Naive thymus-derived CD4-positive, alpha-beta T cell (primary cell): ENCODE measurements around the gene GHDC. TPM values are rescaled to one million over a fixed set of nuclear protein-coding genes. Genes with fewer than 3 reads are reported as not detected.
"Not testable (repeated sequence)": the region's sequence is repeated elsewhere in the genome, so short reads cannot be mapped to it uniquely, and the experiment has no call there.

Experiments
- ATAC-seq: fragments of 150-1000 bp; cut with Tn5 transposase; 2 replicates; pipeline ENCODE4 v1.10.0; 2021; ENCODE audit warnings: mild to moderate bottlenecking, moderate library complexity
- CTCF ChIA-PET: fragments of 350-600 bp; sonication (Branson Sonifier 250); formaldehyde crosslinking; loops from one replicate; lab custom pipeline; 2021; ENCODE audit warnings: antibody characterized with exemption; lab: Charles Lee
- POLR2A ChIA-PET: fragments of 350-600 bp; sonication (Branson Sonifier 250); formaldehyde crosslinking; loops from one replicate; lab custom pipeline; 2021; ENCODE audit warnings: antibody characterized with exemption, inconsistent platforms; lab: Charles Lee
- DNase-seq, 9 donors: peaks; one replicate each; pipeline versions ENCODE4 v3.0.0 to v3.0.0-alpha.2; 2020 to 2022; ENCODE audit warnings: mixed read lengths in 1 of 9
- H3K27ac ChIP-seq: one replicate; pipeline ENCODE4 v1.7.0; 2013; ENCODE audit warnings: mild to moderate bottlenecking, low read depth, low read length, moderate library complexity
- H3K27me3 ChIP-seq, 2 donors: one replicate each; pipeline ENCODE4 v1.7.0; 2013; ENCODE audit warnings: low read length in 2 of 2, mild to moderate bottlenecking in 2 of 2, moderate library complexity in 2 of 2; ENCODE audit not compliant: control insufficient read depth in 2 of 2, insufficient read depth in 2 of 2
- H3K36me3 ChIP-seq, 3 experiments: 1 replicate in 2 of 3; 2 replicates in 1 of 3; pipeline ENCODE4 v1.7.0; 2013; ENCODE audit warnings: low read length in 3 of 3, mild to moderate bottlenecking in 3 of 3, moderate library complexity in 1 of 3; ENCODE audit not compliant: insufficient read depth in 3 of 3, control insufficient read depth in 2 of 3
- H3K4me1 ChIP-seq, 2 donors: one replicate each; pipeline ENCODE4 v1.7.0; 2013; ENCODE audit warnings: low read length in 2 of 2, mild to moderate bottlenecking in 2 of 2, moderate library complexity in 1 of 2; ENCODE audit not compliant: control insufficient read depth in 2 of 2, insufficient read depth in 2 of 2
- H3K4me3 ChIP-seq: 2 replicates; pipeline ENCODE4 v1.7.0; 2013; ENCODE audit warnings: mild to moderate bottlenecking, low read length
- H3K9me3 ChIP-seq, 3 experiments: 1 replicate in 2 of 3; 2 replicates in 1 of 3; pipeline ENCODE4 v1.7.0; 2013; ENCODE audit warnings: low read length in 3 of 3; ENCODE audit not compliant: control insufficient read depth in 2 of 3
- H3K27ac Mint-ChIP-seq, 9 donors: one replicate each; pipeline ENCODE4 v1.8.0; 2020 to 2022; ENCODE audit warnings: mixed read lengths in 9 of 9, mild to moderate bottlenecking in 8 of 9, moderate library complexity in 5 of 9, inconsistent platforms in 2 of 9
- H3K27me3 Mint-ChIP-seq, 5 donors: one replicate each; pipeline ENCODE4 v1.8.0; 2021 to 2022; ENCODE audit warnings: mixed read lengths in 5 of 5, mild to moderate bottlenecking in 1 of 5
- H3K36me3 Mint-ChIP-seq, 5 donors: one replicate each; pipeline ENCODE4 v1.8.0; 2020 to 2022; ENCODE audit warnings: mixed read lengths in 5 of 5, mild to moderate bottlenecking in 3 of 5, inconsistent platforms in 1 of 5
- H3K4me1 Mint-ChIP-seq, 7 donors: one replicate each; pipeline ENCODE4 v1.8.0; 2020 to 2022; ENCODE audit warnings: mixed read lengths in 7 of 7, mild to moderate bottlenecking in 3 of 7, inconsistent platforms in 1 of 7
- H3K4me3 Mint-ChIP-seq, 10 donors: one replicate each; pipeline ENCODE4 v1.8.0; 2020 to 2022; ENCODE audit warnings: mild to moderate bottlenecking in 10 of 10, mixed read lengths in 10 of 10, moderate library complexity in 6 of 10, inconsistent platforms in 2 of 10
- H3K9me3 Mint-ChIP-seq, 11 donors: one replicate each; pipeline ENCODE4 v1.8.0; 2020 to 2022; ENCODE audit warnings: mixed read lengths in 11 of 11, mild to moderate bottlenecking in 4 of 11, inconsistent platforms in 1 of 11, moderate library complexity in 1 of 11
- intact Hi-C, 2 donors: fragments of 100-400 bp; cut with micrococcal nuclease; formaldehyde crosslinking; loops; one replicate each; pipeline ENCODE4 v1.15.1; 2023
- polyA plus RNA-seq, 2 donors: library from polyadenylated mRNA; unstranded; fragments of 300-500 nt; fragmentation: Illumina TruSeq; gene quantifications; one replicate each; pipeline ENCODE4 v1.2.3, GENCODE V29; 2021
- total RNA-seq, 6 experiments: library from RNA in 5 of 6; stranded (reverse) in 5 of 6; gene quantifications; 1 replicate in 5 of 6; 2 replicates in 1 of 6; pipeline ENCODE4 v1.2.3 and lab custom pipeline; 2021 to 2026

The GHDC gene
- total and polyA plus RNA-seq, 7 experiments from 2014 or later, result 15.2 to 29.8 (median 18.0) TPM

DNA sequence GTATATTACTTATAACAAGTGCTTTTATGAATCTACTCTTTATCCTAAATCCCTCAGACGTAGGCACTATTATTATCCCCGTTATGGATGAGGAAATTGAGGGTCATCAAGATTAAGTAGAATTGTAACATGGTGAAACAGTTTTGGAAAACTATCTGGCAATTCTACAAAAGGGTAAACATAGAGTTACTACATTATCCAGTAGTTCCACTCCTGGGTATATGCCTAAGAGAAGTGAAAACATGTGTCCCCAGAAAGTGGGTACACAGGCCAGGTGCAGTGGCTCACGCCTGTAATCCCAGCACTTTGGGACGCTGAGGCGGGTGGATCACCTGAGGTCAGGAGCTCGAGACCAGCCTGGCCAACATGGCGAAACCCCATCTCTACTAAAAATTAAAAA is 45.3 kb upstream of the GHDC start:
- H3K4me1 ChIP-seq, H3K27me3 Mint-ChIP-seq, H3K36me3 ChIP-seq, H3K4me3 Mint-ChIP-seq, H3K9me3 Mint-ChIP-seq, H3K4me3 ChIP-seq, H3K9me3 ChIP-seq, DNase-seq, H3K27me3 ChIP-seq, ATAC-seq, H3K27ac ChIP-seq, intact Hi-C loops, H3K36me3 Mint-ChIP-seq: not testable (repeated sequence)
- Mint-ChIP-seq H3K27ac (peak overlapping the region in 1 of 9 donors; percentile 64), H3K4me1 (peaks cover 24 to 81% (median 59%) of the 10 kb centered on the region in 7 donors)
- ChIA-PET POLR2A (interaction anchor here (3.9 kb wide), 1 partner anchor 9 kb away, joined by 26 read pairs; no protein-coding TSS in a partner anchor), CTCF (interaction anchor here (0.7 kb wide), 1 partner anchor 17 kb away, joined by 7 read pairs; no protein-coding TSS in a partner anchor)

DNA sequence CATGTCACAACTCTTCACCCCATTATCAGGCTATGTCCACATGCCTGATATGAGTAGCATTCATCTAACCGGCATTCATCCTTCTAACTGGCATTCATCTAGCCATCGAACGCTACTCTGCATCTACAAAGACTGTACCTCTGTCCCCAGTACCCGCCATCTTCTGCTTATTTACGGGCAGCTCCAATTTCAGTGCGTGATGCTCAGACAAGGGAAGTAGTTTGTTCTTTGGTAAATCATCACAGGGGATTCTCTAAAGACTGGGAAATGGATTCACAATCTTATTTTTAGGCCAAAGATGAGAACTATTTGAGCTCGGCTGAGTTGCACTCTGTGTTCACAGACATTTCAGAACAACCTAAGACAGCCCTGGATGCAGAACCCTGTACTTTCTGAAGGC is 42.5 kb upstream of the GHDC start:
- POLR2A ChIA-PET, result interaction anchor here (1.6 to 3.9 kb wide), 2 partner anchors 11 to 32 kb away, joined by 5 to 26 read pairs; no protein-coding TSS in a partner anchor
- Mint-ChIP-seq H3K4me1 (peaks cover 15 to 75% (median 57%) of the 10 kb centered on the region in 7 donors), H3K36me3 (peaks cover 0 to 10% (median 0%) of the 10 kb centered on the region in 5 donors), H3K4me3 (no peak overlapping the region), H3K9me3 (no peaks in the 10 kb centered on the region), H3K27me3 (no peaks in the 10 kb centered on the region), H3K27ac (peak overlapping the region in 5 of 9 donors; percentile 1 to 77 (median 57))
- no peaks in the 10 kb centered on the region for H3K27me3 ChIP-seq
- no peak for ATAC-seq
- peaks cover 0 to 5% of the 10 kb centered on the region in 2 donors for H3K4me1 ChIP-seq
- no peaks in the 10 kb centered on the region for H3K9me3 ChIP-seq
- H3K4me3 ChIP-seq, result no peak overlapping the region
- no peak for DNase-seq
- intact Hi-C loops, result no loop called here
- no peak overlapping the region for H3K27ac ChIP-seq
- CTCF ChIA-PET, result interaction anchor here (1.3 kb wide), 1 partner anchor 11 kb away, joined by 4 read pairs; no protein-coding TSS in a partner anchor
- no peaks in the 10 kb centered on the region for H3K36me3 ChIP-seq

- H3K27ac ChIP-seq, result no peak overlapping the region
- H3K27me3 Mint-ChIP-seq, result no peaks in the 10 kb centered on the region
- DNase-seq, result no peak
- H3K36me3 ChIP-seq, result peaks cover 0 to 4% (median 4%) of the 10 kb centered on the region in 3 experiments
- no peak overlapping the region for H3K4me3 ChIP-seq
- H3K9me3 ChIP-seq, result no peaks in the 10 kb centered on the region
- CTCF ChIA-PET, result interaction anchor here (0.6 to 2.5 kb wide), 3 partner anchors 10 to 192 kb away, joined by 3 to 12 read pairs (median 4); no protein-coding TSS in a partner anchor
- no peak overlapping the region for H3K4me3 Mint-ChIP-seq
- no peaks in the 10 kb centered on the region for H3K27me3 ChIP-seq
- intact Hi-C loops, result loop anchor here in 1 of 2 donors (2.0 kb wide), 1 partner anchor 15 kb away; no protein-coding TSS in a partner anchor
- H3K4me1 ChIP-seq, result peaks cover 0 to 5% of the 10 kb centered on the region in 2 donors
- H3K9me3 Mint-ChIP-seq, result no peaks in the 10 kb centered on the region
- ATAC-seq, result no peak
- H3K27ac Mint-ChIP-seq, result peak overlapping the region in 7 of 9 donors; percentile 36 to 82 (median 78)
- H3K36me3 Mint-ChIP-seq, result peaks cover 0 to 12% (median 0%) of the 10 kb centered on the region in 5 donors
- POLR2A ChIA-PET, result interaction anchor here (1.2 kb wide), 1 partner anchor 13 kb away, joined by 4 read pairs; no protein-coding TSS in a partner anchor
- peaks cover 15 to 60% (median 50%) of the 10 kb centered on the region in 7 donors for H3K4me1 Mint-ChIP-seq
Observed at GRCh38 chr17:42233994-42234393, 39.7 kb upstream of the GHDC start.

DNA sequence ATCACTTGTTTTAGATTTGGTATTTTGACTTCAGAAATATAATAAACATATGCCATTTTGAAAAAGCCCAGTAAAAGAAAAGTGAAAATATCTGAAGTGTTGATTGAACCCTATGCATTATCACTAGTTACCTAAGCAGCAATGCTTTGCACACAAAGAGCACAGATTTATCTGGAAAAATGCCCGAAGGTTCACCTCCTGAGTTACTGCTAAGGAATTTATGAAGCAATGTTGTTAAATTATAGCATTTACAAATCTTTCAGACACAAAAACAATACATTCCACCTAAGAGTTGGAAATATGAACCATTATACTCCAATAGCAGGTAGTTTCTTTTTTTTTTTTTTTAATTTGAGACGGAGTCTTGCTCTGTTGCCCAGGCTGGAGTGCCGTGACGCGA is 38.9 kb upstream of the GHDC start:
- Mint-ChIP-seq H3K27ac (peak overlapping the region in 7 of 9 donors; percentile 24 to 78 (median 32)), H3K36me3 (peaks cover 0 to 16% (median 0%) of the 10 kb centered on the region in 5 donors), H3K27me3 (no peaks in the 10 kb centered on the region), H3K4me1 (peaks cover 21 to 57% (median 46%) of the 10 kb centered on the region in 7 donors), H3K9me3 (no peaks in the 10 kb centered on the region), H3K4me3 (no peak overlapping the region)
- intact Hi-C loops, result no loop called here
- CTCF ChIA-PET, result interaction anchor here (2.4 kb wide), 1 partner anchor 11 kb away, joined by 9 read pairs; no protein-coding TSS in a partner anchor
- Histone ChIP-seq H3K27ac (no peak overlapping the region), H3K4me1 (peaks cover 0 to 5% of the 10 kb centered on the region in 2 donors), H3K36me3 (peaks cover 0 to 12% (median 4%) of the 10 kb centered on the region in 3 experiments), H3K4me3 (no peak overlapping the region), H3K9me3 (no peaks in the 10 kb centered on the region), H3K27me3 (no peaks in the 10 kb centered on the region)
- no peak for DNase-seq
- POLR2A ChIA-PET, result interaction anchor here (0.6 kb wide), 1 partner anchor 15 kb away, joined by 4 read pairs; no protein-coding TSS in a partner anchor
- no peak for ATAC-seq

DNA sequence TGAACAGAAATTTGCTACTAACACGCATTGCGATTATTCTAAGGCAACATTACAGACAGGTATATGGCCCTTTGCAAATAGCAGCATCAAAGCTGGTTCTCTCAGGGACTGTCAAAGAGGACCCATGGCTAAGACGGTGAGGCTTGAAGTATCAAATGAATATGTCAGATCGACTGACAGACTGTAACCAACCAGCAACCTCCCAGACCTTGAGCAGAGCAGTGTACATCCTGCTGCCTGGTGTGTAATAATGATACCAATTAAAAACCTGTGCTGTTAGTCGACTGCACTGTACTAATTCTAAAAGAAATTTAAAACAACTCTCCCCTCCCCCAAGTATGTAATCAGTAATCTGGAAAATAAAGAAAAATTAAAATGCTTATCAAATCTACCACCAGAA is 35.9 kb upstream of the GHDC start:
- H3K27ac ChIP-seq, result peak overlapping the region; percentile 34
- H3K4me3 ChIP-seq, result no peak overlapping the region
- intact Hi-C loops, result no loop called here
- peaks cover 0 to 5% of the 10 kb centered on the region in 2 donors for H3K4me1 ChIP-seq
- H3K9me3 Mint-ChIP-seq, result no peaks in the 10 kb centered on the region
- no peaks in the 10 kb centered on the region for H3K27me3 ChIP-seq
- H3K36me3 ChIP-seq, result peaks cover 0 to 25% (median 6%) of the 10 kb centered on the region in 3 experiments
- POLR2A ChIA-PET, result interaction anchor here (0.6 to 0.7 kb wide), 3 partner anchors 12 to 544 kb away, joined by 3 read pairs; no protein-coding TSS in a partner anchor
- H3K9me3 ChIP-seq, result no peaks in the 10 kb centered on the region
- H3K27me3 Mint-ChIP-seq, result no peaks in the 10 kb centered on the region
- H3K4me3 Mint-ChIP-seq, result no peak overlapping the region
- H3K27ac Mint-ChIP-seq, result peak overlapping the region in 8 of 9 donors; percentile 5 to 76 (median 50)
- ATAC-seq (no peak), DNase-seq (no peak)
- peaks cover 14 to 41% (median 29%) of the 10 kb centered on the region in 7 donors for H3K4me1 Mint-ChIP-seq
- H3K36me3 Mint-ChIP-seq, result peaks cover 0 to 22% (median 4%) of the 10 kb centered on the region in 5 donors
- CTCF ChIA-PET, result interaction anchor here (0.6 to 1.2 kb wide), 6 partner anchors 16 to 312 kb away, joined by 3 to 4 read pairs (median 4); partner anchors contain the start of gene ACLY

- intact Hi-C loops, result no loop called here
- peaks cover 3 to 21% (median 14%) of the 10 kb centered on the region in 7 donors for H3K4me1 Mint-ChIP-seq
- H3K27me3 Mint-ChIP-seq, result no peaks in the 10 kb centered on the region
- Histone ChIP-seq H3K4me1 (no peaks in the 10 kb centered on the region), H3K4me3 (no peak overlapping the region), H3K36me3 (peaks cover 0 to 46% (median 14%) of the 10 kb centered on the region in 3 experiments), H3K9me3 (no peaks in the 10 kb centered on the region), H3K27me3 (no peaks in the 10 kb centered on the region), H3K27ac (peak overlapping the region; percentile 7)
- H3K27ac Mint-ChIP-seq, result peak overlapping the region; percentile 4 to 86 (median 40)
- no peaks in the 10 kb centered on the region for H3K9me3 Mint-ChIP-seq
- peaks cover 0 to 23% (median 4%) of the 10 kb centered on the region in 5 donors for H3K36me3 Mint-ChIP-seq
- ATAC-seq (no peak), DNase-seq (no peak)
- ChIA-PET CTCF (no interaction called here), POLR2A (no interaction called here)
- no peak overlapping the region for H3K4me3 Mint-ChIP-seq
Observed at GRCh38 chr17:42227849-42228700, 33.8 kb upstream of the GHDC start.
